GM21619 (cell line): ENCODE measurements around the gene TMEM175.
"Not testable (repeated sequence)": the region's sequence is repeated elsewhere in the genome, so short reads cannot be mapped to it uniquely, and the experiment has no call there.

Experiments used
- ATAC-seq: cut with Tn5 transposase; IDR thresholded peaks from one replicate; pipeline ENCODE4 v1.9.1; 2021; ENCODE audit not compliant: unreplicated experiment

TMEM175 gene

GRCh38 chr4:915041-915474 lies 17.2 kb upstream of the TMEM175 start:
- peak; percentile 48 for ATAC-seq

- no peak for ATAC-seq
Observed at GRCh38 chr4:915595-915994, 16.7 kb upstream of the TMEM175 start.

GRCh38 chr4:917466-917865 lies 14.8 kb upstream of the TMEM175 start:
- no peak for ATAC-seq

GRCh38 chr4:917992-918391 lies 14.3 kb upstream of the TMEM175 start:
- ATAC-seq = no peak

- not testable (repeated sequence) for ATAC-seq
Observed at GRCh38 chr4:918591-918990, 13.7 kb upstream of the TMEM175 start.

- ATAC-seq = not testable (repeated sequence)
Observed at GRCh38 chr4:919004-919680, 13.1 kb upstream of the TMEM175 start.

GRCh38 chr4:921830-922331 lies 10.4 kb upstream of the TMEM175 start:
- ATAC-seq = peak; percentile 56

GRCh38 chr4:924107-925096 lies 7.9 kb upstream of the TMEM175 start:
- no peak for ATAC-seq

GRCh38 chr4:925171-925570 lies 7.1 kb upstream of the TMEM175 start:
- ATAC-seq = no peak

- ATAC-seq = no peak
Observed at GRCh38 chr4:925771-926500, 6.3 kb upstream of the TMEM175 start.

- no peak for ATAC-seq
Observed at GRCh38 chr4:926538-926937, 5.7 kb upstream of the TMEM175 start.

- not testable (repeated sequence) for ATAC-seq
Observed at GRCh38 chr4:927566-927965, 4.7 kb upstream of the TMEM175 start.

GRCh38 chr4:929096-929765 lies 3.0 kb upstream of the TMEM175 start:
- ATAC-seq = no peak

GRCh38 chr4:930028-930551 lies 2.2 kb upstream of the TMEM175 start:
- no peak for ATAC-seq

- ATAC-seq = no peak
Observed at GRCh38 chr4:930827-931193, 1.4 kb upstream of the TMEM175 start.

- no peak for ATAC-seq
Observed at GRCh38 chr4:931194-931959, 883 bp upstream of the TMEM175 start.

GRCh38 chr4:932713-933070 lies 432 bp downstream of the TMEM175 start:
- peak; percentile 9 for ATAC-seq

- ATAC-seq = not testable (repeated sequence)
Observed at GRCh38 chr4:939508-939907, 7.2 kb downstream of the TMEM175 start.

GRCh38 chr4:945274-946102 lies 13.2 kb downstream of the TMEM175 start:
- ATAC-seq = no peak
